Testis (tissue), 3 donors: ENCODE results near the gene SLC2A1. TPM values are rescaled to one million over a fixed set of nuclear protein-coding genes. Genes with fewer than 3 reads are reported as not detected.

Experiments used
- DNase-seq: peaks from one replicate; pipeline ENCODE4 v3.0.0-alpha.2; 2019
- H3K27ac ChIP-seq, 2 donors: fragments of 200-600 bp; sonication (generic); one replicate each; pipeline ENCODE4 v1.5.1; 2019
- H3K27me3 ChIP-seq: fragments of 200-600 bp; sonication (generic); one replicate; pipeline ENCODE4 v1.5.1; 2019
- H3K36me3 ChIP-seq: fragments of 200-600 bp; sonication (generic); one replicate; pipeline ENCODE4 v1.5.1; 2017; ENCODE audit warnings: low read depth; ENCODE audit errors: missing control alignments
- H3K4me1 ChIP-seq: fragments of 200-600 bp; sonication (generic); one replicate; pipeline ENCODE4 v1.5.1; 2019
- H3K4me3 ChIP-seq, 2 donors: fragments of 200-600 bp; sonication (generic); one replicate each; pipeline ENCODE4 v1.5.1; 2017 to 2019
- H3K9me3 ChIP-seq: fragments of 200-600 bp; sonication (generic); one replicate; pipeline ENCODE4 v1.5.1; 2017
- POLR2A ChIP-seq: fragments of 450-650 bp; IDR thresholded peaks from one replicate; pipeline ENCODE4 v1.6.1; 2017; ENCODE audit warnings: antibody characterized with exemption, mild to moderate bottlenecking, moderate library complexity
- WGBS, 2 donors: methylation state at CpG; one replicate each; pipeline ENCODE4 v1.1.5; 2018; 5-methylcytosine and 5-hydroxymethylcytosine counted together
- intact Hi-C: fragments of 100-400 bp; cut with DNase I; formaldehyde crosslinking; loops from one replicate; pipeline ENCODE4 v1.15.1; 2023; ENCODE audit warnings: low total_unique reads
- polyA plus RNA-seq: library from polyadenylated mRNA; stranded (reverse); fragments of 350-450 nt; fragmentation: Illumina TruSeq; extraction: RNeasy Lipid Tissue Mini Kit (QIAGEN cat#74804); gene quantifications from one replicate; pipeline ENCODE4 v1.2.3, GENCODE V29; 2014; ENCODE audit warnings: low read depth, low replicate concordance; ENCODE audit not compliant: insufficient read depth
- total RNA-seq, 2 donors: library from RNA; depleted of rRNA; stranded (reverse); fragments of >200 nt; gene quantifications; one replicate each; pipeline ENCODE4 v1.2.3, GENCODE V29; 2016
- TF ChIP-seq, protein P1 (sequence below), 3 experiments: fragments of 450-650 bp in 2 of 3; fragments of 200-600 bp in 1 of 3; sonication (generic) in 1 of 3; IDR thresholded peaks; one replicate each; pipeline ENCODE4 v1.5.1; 2016 to 2019; ENCODE audit warnings: antibody characterized with exemption in 3 of 3, mild to moderate bottlenecking in 2 of 3, moderate library complexity in 1 of 3

SLC2A1 gene
- total and polyA plus RNA-seq, 3 donors from 2014 or later: 19.4 to 38.3 (median 36.9) TPM

DNA sequence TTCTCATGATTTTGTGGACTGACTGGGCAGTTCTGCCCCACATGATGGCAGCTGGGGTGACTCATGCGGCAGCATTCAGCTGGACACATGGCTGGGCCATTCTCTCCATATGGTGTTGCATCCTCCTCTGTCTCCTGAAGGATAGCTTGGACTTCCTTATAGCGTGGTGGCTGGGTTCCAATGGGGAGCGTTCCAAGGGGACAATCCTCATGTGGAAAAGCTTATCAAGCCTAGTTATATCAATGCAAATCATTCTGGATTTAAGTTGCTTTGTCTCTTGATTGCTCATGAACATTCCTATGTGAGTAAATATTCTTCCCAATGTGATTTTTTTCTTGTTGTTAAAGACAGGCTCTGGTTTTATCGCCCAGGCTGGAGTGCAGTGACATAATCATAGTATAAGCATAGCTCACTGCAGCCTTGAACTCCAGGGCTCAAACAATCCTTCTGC, 13.2 kb upstream of the SLC2A1 start:
- no peak for TF ChIP-seq POLR2A
- TF ChIP-seq, protein P1, sequence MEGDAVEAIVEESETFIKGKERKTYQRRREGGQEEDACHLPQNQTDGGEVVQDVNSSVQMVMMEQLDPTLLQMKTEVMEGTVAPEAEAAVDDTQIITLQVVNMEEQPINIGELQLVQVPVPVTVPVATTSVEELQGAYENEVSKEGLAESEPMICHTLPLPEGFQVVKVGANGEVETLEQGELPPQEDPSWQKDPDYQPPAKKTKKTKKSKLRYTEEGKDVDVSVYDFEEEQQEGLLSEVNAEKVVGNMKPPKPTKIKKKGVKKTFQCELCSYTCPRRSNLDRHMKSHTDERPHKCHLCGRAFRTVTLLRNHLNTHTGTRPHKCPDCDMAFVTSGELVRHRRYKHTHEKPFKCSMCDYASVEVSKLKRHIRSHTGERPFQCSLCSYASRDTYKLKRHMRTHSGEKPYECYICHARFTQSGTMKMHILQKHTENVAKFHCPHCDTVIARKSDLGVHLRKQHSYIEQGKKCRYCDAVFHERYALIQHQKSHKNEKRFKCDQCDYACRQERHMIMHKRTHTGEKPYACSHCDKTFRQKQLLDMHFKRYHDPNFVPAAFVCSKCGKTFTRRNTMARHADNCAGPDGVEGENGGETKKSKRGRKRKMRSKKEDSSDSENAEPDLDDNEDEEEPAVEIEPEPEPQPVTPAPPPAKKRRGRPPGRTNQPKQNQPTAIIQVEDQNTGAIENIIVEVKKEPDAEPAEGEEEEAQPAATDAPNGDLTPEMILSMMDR (IDR thresholded peaks at IDR 0.05): no peak
- intact Hi-C loops: no loop called here
- DNase-seq: no peak
- no peaks in the 10 kb centered on the region for H3K36me3 ChIP-seq
- 70 to 86% methylated on average over 4 of the region's 4 CpGs for WGBS, 2 donors
- no peaks in the 10 kb centered on the region for H3K27me3 ChIP-seq
- H3K4me1 ChIP-seq: no peaks in the 10 kb centered on the region
- H3K27ac ChIP-seq: no peak overlapping the region
- no peak overlapping the region for H3K4me3 ChIP-seq
- H3K9me3 ChIP-seq: no peaks in the 10 kb centered on the region

DNA sequence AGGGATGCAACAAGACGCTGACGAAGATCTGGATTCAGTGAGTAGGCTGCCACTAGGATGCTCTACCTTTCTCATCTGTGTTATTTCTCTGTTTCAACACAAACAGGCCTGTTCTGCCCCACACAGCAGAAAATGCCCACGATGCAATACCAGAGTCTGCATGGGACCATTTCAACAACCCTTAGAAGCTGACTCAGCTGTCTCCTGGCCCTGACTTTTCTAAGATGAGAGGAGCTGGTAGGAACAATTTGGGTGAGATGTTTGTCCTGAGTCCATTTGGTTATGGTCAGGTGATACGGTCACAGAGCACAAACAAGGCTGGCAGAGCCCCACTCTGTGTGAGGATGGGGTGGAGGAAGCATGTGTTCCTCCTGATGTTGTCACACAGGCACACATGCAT, 11.5 kb upstream of the SLC2A1 start:
- intact Hi-C loops: no loop called here
- TF ChIP-seq POLR2A: no peak
- TF ChIP-seq, protein P1 (IDR thresholded peaks at IDR 0.05): no peak
- 93 to 94% methylated on average over 4 of the region's 4 CpGs for WGBS, 2 donors

DNA sequence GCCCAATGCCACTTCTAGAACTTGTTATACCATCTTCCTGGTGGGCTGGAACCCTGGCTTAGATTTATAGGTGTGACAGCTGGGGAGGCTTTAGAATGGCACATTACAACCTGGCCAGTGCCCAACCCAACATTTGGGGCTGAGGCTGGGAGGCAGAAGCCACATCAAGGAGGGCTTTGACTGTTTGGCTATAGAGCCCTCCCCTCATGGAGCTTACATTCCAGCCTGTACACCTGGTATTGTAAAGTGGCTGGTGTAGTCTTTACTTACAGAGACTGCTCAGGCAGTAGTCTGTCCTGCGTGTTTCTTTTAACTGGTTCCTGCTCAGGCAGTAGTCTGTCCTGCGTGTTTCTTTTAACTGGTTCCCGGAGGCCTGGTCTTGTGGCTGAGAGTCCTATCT, 10.0 kb upstream of the SLC2A1 start:
- Histone ChIP-seq H3K4me3 (no peak overlapping the region), H3K9me3 (no peaks in the 10 kb centered on the region), H3K36me3 (no peaks in the 10 kb centered on the region), H3K27ac (no peak overlapping the region), H3K27me3 (no peaks in the 10 kb centered on the region), H3K4me1 (no peaks in the 10 kb centered on the region)
- intact Hi-C loops: no loop called here
- WGBS, 2 donors: 87 to 93% methylated on average over 3 of the region's 3 CpGs
- no peak for DNase-seq
- TF ChIP-seq, protein P1 (IDR thresholded peaks at IDR 0.05): no peak
- TF ChIP-seq POLR2A: no peak

More for the DNA sequence above, 11.5 kb upstream of the SLC2A1 start:
- Histone ChIP-seq H3K27ac (no peak overlapping the region), H3K27me3 (no peaks in the 10 kb centered on the region), H3K4me1 (no peaks in the 10 kb centered on the region), H3K36me3 (no peaks in the 10 kb centered on the region), H3K9me3 (no peaks in the 10 kb centered on the region), H3K4me3 (no peak overlapping the region)
- no peak for DNase-seq

DNA sequence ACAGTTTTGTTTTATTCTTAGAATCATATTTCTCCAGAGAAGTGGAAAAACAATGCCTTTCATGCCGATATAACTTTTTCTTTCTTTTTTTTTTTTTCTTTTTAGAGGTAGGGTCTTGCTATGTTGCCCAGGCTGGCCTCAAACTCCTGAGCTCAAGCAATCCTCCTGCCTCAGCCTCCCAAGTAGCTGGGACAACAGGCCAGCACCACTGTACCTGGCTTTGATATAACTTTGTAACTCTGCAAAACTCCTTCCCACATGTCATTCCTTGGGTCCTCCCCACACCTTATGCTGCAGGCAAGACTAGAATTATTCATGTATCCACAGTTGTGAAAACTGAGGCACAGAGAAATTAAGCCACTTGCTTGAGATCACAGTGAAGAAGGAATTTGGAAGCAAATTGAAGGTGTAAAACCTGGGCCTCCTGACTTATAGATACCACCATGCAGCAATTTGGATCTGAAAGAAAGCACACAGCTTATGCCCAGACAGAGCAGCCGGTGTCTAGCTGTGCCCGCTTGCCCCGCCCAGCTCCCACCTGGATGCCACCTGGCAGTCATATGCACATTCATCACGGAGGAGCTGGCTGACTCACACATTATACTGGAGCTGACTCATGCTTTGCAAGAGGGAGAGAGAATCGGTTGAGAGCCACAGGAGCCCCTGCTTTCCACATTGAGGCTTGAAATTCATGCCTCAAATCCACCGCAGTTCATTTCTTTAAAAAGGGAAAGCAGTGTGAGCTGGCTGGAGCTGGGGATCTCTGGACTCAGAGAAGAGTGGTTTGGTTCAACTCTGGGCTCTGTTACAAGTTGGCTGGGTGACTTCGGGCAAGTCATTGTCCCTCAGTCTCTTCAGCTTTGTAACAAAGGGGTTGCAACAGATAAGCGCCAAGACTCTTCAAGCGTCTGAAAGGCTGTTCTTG, 8.3 kb upstream of the SLC2A1 start:
- 70 to 82% methylated on average over 10 of the region's 10 CpGs for WGBS, 2 donors
- no peak overlapping the region for H3K4me3 ChIP-seq
- DNase-seq: no peak
- H3K9me3 ChIP-seq: no peaks in the 10 kb centered on the region
- no peaks in the 10 kb centered on the region for H3K4me1 ChIP-seq
- TF ChIP-seq POLR2A: no peak
- TF ChIP-seq, protein P1 (IDR thresholded peaks at IDR 0.05): no peak
- H3K27me3 ChIP-seq: no peaks in the 10 kb centered on the region
- no peaks in the 10 kb centered on the region for H3K36me3 ChIP-seq
- H3K27ac ChIP-seq: no peak overlapping the region
- intact Hi-C loops: no loop called here

DNA sequence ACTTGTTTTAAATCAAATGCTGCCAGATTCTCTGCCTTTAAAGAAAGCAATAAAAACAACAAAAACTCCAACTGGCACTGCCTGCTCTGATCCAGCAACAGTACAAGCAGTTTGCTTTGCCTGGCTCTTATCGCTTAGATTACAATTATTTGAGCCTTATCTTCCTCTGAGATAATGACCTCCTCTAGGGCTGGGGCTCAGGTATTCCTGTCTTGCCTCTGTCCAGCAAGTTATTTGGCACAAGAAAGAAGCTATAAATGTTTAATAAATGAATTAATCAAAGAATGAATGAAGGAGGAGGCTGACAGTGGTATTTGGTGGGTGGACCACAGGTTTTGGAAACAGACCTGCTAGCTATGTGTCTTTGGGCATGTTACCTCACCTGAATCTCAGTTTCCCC, 6.7 kb upstream of the SLC2A1 start:
- TF ChIP-seq, protein P1 (IDR thresholded peaks at IDR 0.05): no peak
- no peak for TF ChIP-seq POLR2A
- Histone ChIP-seq H3K4me1 (no peaks in the 10 kb centered on the region), H3K9me3 (no peaks in the 10 kb centered on the region), H3K27me3 (no peaks in the 10 kb centered on the region), H3K36me3 (no peaks in the 10 kb centered on the region), H3K4me3 (no peak overlapping the region), H3K27ac (no peak overlapping the region)
- WGBS, 2 donors: 83 to 96% methylated on average over 1 of the region's 1 CpG
- intact Hi-C loops: no loop called here
- no peak for DNase-seq
